GM19035 (cell line): ENCODE results near the gene LVRN.

Source experiments
- ATAC-seq: cut with Tn5 transposase; IDR thresholded peaks from one replicate; pipeline ENCODE4 v1.9.1; 2021; ENCODE audit not compliant: unreplicated experiment

Gene LVRN

DNA sequence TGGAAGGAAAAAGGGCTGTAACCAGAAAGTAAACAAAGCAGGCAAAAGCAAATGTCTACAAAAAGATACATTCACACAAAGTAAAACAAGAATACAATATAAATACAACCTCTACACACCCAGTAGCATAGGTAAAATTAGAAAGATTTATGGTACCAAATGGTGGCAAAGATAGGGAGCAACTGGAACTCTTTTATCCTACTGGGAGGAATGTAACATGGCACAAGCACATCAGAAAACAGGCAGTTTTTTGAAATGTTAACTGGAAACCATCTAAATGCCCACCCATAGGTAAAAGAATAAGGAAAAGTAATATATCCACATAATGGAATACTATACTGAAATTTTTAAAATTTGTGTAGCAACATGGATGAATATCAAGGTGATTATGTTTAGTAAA is 61.3 kb downstream of the LVRN start:
- no peak for ATAC-seq

- ATAC-seq: no peak
Measured at GRCh38 chr5:116025866-116026265, 63.6 kb downstream of the LVRN start.

GRCh38 chr5:116032094-116032517 is 69.8 kb downstream of the LVRN start, which contains the start of gene ARL14EPL:
TSS of gene ARL14EPL (plus strand) at chr5:116032472. CDS start at chr5:116051466, 18,994 bp downstream.
- ATAC-seq: peak; percentile 90

DNA sequence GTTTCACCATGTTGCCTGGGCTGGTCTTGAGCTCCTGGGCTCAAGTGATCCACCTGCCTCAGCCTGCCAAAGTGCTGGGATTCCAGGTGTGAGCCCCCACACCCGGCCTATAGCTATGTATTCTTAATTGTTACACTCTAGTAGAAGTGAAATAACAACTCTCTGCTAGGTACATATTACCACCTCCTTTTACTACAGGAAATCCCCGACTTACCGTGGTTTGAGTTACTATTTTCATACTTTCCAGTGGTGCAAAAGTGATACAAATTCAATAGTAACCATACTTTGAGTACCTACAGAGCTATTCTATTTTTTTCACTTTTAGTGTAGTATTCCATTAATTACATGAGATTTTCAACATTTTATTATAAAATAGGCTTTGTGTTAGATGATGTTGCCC is 70.7 kb downstream of the LVRN start:
- ATAC-seq: peak; percentile 45

DNA sequence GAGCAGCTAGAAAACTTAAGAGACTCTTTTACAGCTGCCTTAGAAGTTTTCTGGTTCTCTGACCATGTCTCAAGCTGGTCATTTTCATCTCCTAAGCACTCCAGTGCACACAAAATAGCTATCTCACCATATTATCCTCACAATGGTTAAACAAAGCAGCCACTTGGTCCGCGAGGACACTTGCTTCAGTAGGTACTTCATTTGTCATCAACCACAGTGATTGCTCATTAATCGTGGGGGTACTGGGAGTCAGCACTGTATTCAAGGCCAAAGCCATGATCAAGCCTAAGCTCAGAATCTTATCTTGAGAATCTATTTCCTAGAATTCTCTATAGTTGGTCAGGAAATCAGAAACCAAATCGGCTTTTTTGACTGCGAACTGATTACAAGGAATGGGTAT is 72.8 kb downstream of the LVRN start:
- ATAC-seq: no peak

DNA sequence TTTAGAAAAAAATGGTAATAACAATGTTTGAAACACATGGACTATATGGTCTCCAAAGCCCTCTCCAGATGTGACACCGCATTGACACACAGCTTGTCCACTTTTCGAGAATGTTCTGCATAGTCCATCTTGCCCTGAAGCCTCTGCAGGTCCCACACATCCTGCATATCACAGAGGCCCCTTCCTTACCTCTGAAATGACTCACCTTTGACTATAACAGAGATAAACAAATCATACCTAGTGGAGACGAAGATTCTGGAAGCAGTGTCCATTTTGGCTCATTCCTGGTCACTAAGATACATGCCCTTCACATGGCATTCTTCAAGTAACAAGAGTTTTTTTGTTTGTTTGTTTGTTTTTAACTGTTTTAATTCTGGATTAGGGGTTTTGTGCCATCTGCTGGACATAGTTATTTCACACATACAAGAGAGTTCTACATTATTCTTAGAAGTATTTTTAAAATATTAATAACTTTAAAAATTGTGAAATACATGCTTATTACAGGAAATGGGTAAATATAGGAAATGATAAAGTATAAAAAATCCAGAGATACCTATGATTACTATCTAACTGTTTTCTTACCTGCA is 75.1 kb downstream of the LVRN start:
- no peak for ATAC-seq

GRCh38 chr5:116038817-116039216 is 76.5 kb downstream of the LVRN start:
- peak; percentile 80 for ATAC-seq

DNA sequence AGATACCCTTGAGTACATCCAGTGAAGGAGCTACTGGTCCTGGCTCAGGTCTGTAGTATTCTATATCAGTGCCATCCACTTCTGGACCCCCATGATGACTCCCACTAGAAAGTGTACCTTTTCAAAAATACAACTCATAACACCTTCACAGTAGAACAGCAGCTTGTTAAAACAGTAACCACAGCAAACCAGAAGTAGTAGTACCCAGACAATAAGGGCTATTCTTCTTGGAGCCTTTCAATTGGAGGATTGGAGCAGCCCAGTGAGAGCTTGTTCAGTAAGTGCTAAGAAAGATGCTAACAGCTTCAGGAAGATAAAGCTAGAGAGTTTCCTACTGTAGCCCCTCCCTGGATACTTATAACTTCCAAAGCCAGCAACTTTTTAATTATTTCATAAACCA is 80.1 kb downstream of the LVRN start:
- ATAC-seq: no peak

DNA sequence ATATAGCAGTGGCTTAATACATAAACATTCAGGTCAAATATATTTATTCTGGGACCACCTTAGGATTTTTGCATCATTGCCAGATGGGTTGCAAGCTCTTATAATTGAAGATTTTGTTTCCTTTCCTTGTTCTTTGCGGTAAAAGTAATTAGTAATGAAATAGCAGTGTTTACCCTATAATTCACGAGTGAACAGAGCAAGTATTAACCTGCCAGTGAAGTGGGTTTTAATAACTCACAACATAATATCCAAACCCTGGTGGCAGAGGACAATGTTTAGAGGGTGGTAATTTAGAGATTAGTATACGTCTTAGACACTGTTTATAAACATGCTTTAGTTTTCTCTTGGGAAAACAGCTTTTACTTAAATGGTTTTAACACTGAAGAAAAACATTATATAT is 81.8 kb downstream of the LVRN start:
- no peak for ATAC-seq

GRCh38 chr5:116045821-116046220 is 83.5 kb downstream of the LVRN start:
- ATAC-seq: no peak

GRCh38 chr5:116046261-116046660 is 84.0 kb downstream of the LVRN start:
- ATAC-seq: no peak

- no peak for ATAC-seq
Measured at GRCh38 chr5:116046823-116047222, 84.5 kb downstream of the LVRN start.

DNA sequence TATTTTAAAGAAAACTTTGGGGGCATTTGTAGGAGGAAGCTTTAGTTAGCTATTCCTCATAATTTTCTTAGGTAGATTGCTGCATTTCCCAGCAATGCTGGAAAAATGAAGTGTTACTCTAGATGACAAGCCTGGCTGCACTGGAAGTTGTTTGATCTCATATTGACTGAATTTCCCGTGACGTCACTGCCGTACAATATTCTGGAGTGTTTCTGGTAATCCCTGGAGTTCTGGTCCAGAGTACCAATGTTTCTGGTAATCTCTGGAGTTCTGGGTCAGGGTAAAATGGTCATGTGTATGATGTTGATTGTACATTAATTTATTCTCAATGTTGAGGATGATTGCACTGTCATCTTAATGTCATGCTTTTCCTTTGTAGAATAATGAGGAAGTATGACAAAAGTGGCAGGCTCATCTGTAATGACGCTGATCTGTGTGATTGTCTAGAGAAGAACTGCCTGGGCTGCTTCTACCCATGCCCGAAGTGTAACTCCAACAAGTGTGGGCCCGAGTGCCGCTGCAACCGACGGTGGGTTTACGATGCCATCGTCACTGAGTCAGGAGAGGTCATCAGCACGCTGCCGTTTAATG is 96.2 kb downstream of the LVRN start:
- ATAC-seq: no peak

DNA sequence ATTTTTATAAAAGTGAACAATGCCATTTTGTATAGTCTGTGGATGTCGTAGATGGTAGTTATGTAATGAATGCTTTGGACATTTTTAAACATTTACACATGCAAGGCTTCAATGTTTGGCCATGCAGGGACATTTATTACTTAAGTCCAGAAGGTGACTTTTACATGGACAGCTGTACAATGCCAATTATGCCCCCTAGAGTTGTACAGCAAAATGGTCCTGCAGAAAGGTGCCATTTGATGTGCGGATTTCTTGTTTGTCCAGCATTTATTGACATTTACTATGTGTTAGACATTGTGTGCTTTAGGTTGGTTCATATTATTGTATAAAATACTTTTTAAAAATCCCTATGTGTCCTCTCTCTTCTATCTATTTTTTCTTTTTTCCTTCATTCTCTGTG is 100.1 kb downstream of the LVRN start:
- no peak for ATAC-seq

GRCh38 chr5:116063950-116064349 is 101.7 kb downstream of the LVRN start:
- ATAC-seq: no peak

- no peak for ATAC-seq
Measured at GRCh38 chr5:116068028-116068632, 105.9 kb downstream of the LVRN start.

- ATAC-seq: no peak
Measured at GRCh38 chr5:116071211-116071610, 108.9 kb downstream of the LVRN start.

- ATAC-seq: no peak
Measured at GRCh38 chr5:116075191-116075831, 113.0 kb downstream of the LVRN start.

DNA sequence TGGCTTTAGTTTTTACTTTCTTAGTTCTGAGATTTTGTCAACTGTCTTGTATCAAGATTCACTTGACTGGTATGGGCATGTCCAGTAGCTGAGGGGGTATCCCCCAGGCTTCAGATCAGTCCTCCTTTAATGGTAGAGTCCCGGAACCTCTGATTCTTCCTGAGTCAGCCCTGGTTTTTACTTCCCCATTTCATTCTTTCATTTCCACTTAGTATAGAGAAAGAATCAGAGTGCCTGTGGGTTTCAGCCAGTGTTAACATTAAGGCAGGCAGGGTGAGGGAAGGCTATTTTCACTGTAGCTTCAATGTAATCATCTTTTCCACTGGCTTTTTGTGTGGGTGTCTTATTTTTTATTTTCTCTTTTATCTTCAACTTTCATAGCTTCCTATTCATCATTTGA is 114.2 kb downstream of the LVRN start:
- peak; percentile 98 for ATAC-seq
